Raji (cell line): ENCODE data around the gene ANKH.

ENCODE experiments used
- POLR2A ChIP-seq: IDR thresholded peaks from 2 replicates; pipeline ENCODE4 v1.6.1; 2011; ENCODE audit warnings: low read depth, low read length, control low read depth; ENCODE audit not compliant: insufficient read depth

ANKH gene

GRCh38 chr5:14848385-14848784 lies 23.2 kb downstream of the ANKH start:
- no peak for TF ChIP-seq POLR2A

GRCh38 chr5:14847471-14847870 lies 24.1 kb downstream of the ANKH start:
- no peak for TF ChIP-seq POLR2A

GRCh38 chr5:14842117-14842516 lies 29.5 kb downstream of the ANKH start:
- TF ChIP-seq POLR2A, result no peak

- no peak for TF ChIP-seq POLR2A
These were observed 31.0 kb downstream of the ANKH start for GRCh38 chr5:14840624-14841023.

- TF ChIP-seq POLR2A, result no peak
These were observed 32.9 kb downstream of the ANKH start for GRCh38 chr5:14838396-14839319.

- no peak for TF ChIP-seq POLR2A
These were observed 36.7 kb downstream of the ANKH start for GRCh38 chr5:14834584-14835550.

GRCh38 chr5:14834062-14834461 lies 37.5 kb downstream of the ANKH start:
- TF ChIP-seq POLR2A, result no peak

GRCh38 chr5:14831006-14831338 lies 40.6 kb downstream of the ANKH start:
- no peak for TF ChIP-seq POLR2A

- TF ChIP-seq POLR2A, result no peak
These were observed 41.2 kb downstream of the ANKH start for GRCh38 chr5:14830210-14831005.

- no peak for TF ChIP-seq POLR2A
These were observed 42.2 kb downstream of the ANKH start for GRCh38 chr5:14829396-14829795.

- no peak for TF ChIP-seq POLR2A
These were observed 44.9 kb downstream of the ANKH start for GRCh38 chr5:14826714-14827113.

GRCh38 chr5:14825977-14826376 lies 45.6 kb downstream of the ANKH start:
- TF ChIP-seq POLR2A, result no peak

GRCh38 chr5:14824499-14824898 lies 47.1 kb downstream of the ANKH start:
- no peak for TF ChIP-seq POLR2A

- no peak for TF ChIP-seq POLR2A
These were observed 50.3 kb downstream of the ANKH start for GRCh38 chr5:14821100-14821845.

- TF ChIP-seq POLR2A, result no peak
These were observed 52.4 kb downstream of the ANKH start for GRCh38 chr5:14818931-14819790.
